Suprapubic skin (tissue), 4 donors: ENCODE measurements around the gene BRPF1. TPM values are rescaled to one million over a fixed set of nuclear protein-coding genes. Genes with fewer than 3 reads are reported as not detected.
"Not testable (repeated sequence)": the region's sequence is repeated elsewhere in the genome, so short reads cannot be mapped to it uniquely, and the experiment has no call there.

Experiments
- DNase-seq, 2 donors: peaks; one replicate each; pipeline ENCODE4 v3.0.0-alpha.2; 2019; ENCODE audit warnings: low spot score in 2 of 2
- H3K27ac ChIP-seq: fragments of 200-600 bp; sonication (generic); one replicate; pipeline ENCODE4 v1.5.1; 2019
- H3K27me3 ChIP-seq: fragments of 200-600 bp; sonication (generic); one replicate; pipeline ENCODE4 v1.5.1; 2019
- H3K36me3 ChIP-seq: fragments of 200-600 bp; sonication (generic); one replicate; pipeline ENCODE4 v1.5.1; 2019
- H3K4me1 ChIP-seq: fragments of 200-600 bp; sonication (generic); one replicate; pipeline ENCODE4 v1.5.1; 2019
- H3K4me3 ChIP-seq: fragments of 200-600 bp; sonication (generic); one replicate; pipeline ENCODE4 v1.5.1; 2019; ENCODE audit warnings: mild to moderate bottlenecking
- H3K9me3 ChIP-seq: fragments of 200-600 bp; sonication (generic); one replicate; pipeline ENCODE4 v1.5.1; 2019
- CTCF ChIP-seq, 2 donors: fragments of 200-600 bp in 1 of 2; fragments of 450-650 bp in 1 of 2; sonication (generic) in 1 of 2; IDR thresholded peaks; one replicate each; pipeline ENCODE4 v1.5.1; 2016 to 2019; ENCODE audit warnings: antibody characterized with exemption in 2 of 2, mild to moderate bottlenecking in 1 of 2, moderate library complexity in 1 of 2
- EP300 ChIP-seq: sonication (generic); formaldehyde crosslinking; IDR thresholded peaks from one replicate; pipeline ENCODE4 v1.6.1; 2017; ENCODE audit warnings: antibody characterized with exemption
- POLR2A ChIP-seq, 2 donors: fragments of 450-650 bp; IDR thresholded peaks; one replicate each; pipeline ENCODE4 v1.6.1; 2017; ENCODE audit warnings: antibody characterized with exemption in 2 of 2, mild to moderate bottlenecking in 2 of 2, moderate library complexity in 2 of 2
- POLR2AphosphoS5 ChIP-seq, 3 donors: sonication (generic); formaldehyde crosslinking; IDR thresholded peaks; one replicate each; pipeline ENCODE4 v1.6.1; 2017; ENCODE audit warnings: antibody characterized with exemption in 3 of 3
- WGBS: methylation state at CpG from one replicate; pipeline ENCODE4 v1.1.5; 2018; 5-methylcytosine and 5-hydroxymethylcytosine counted together
- total RNA-seq, 4 donors: library from RNA; depleted of rRNA; stranded (reverse); fragments of >200 nt; gene quantifications; one replicate each; pipeline ENCODE4 v1.1.0, GENCODE V29; 2016

The BRPF1 gene
- total RNA-seq, 4 donors from 2014 or later, result 24.6 to 35.6 (median 29.4) TPM

DNA sequence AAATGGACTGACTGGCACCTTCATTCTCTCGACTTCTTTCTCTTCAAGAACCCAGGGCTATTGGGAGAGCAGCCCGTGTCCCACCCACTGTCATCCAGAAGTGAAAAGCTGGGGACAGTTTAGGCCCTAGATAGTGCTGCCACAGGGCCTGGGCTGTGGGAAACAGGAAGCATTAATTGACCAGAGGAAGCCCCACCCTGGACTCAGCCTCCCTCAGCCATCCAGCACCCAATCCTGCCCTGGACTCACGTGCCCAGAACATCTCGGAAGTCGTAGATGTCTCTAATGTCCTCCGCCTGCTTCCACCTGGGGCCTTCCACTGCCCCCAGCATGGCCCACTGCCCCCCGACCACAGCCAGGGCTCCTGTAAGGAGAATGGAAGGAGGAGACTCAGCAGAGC is 35.9 kb downstream of the BRPF1 start:
- peaks cover 36% of the 10 kb centered on the region for H3K4me1 ChIP-seq
- WGBS, result 67% methylated on average over 7 of the region's 7 CpGs
- no peak for DNase-seq
- no peaks in the 10 kb centered on the region for H3K9me3 ChIP-seq
- no peak overlapping the region for H3K27ac ChIP-seq
- H3K4me3 ChIP-seq, result no peak overlapping the region
- TF ChIP-seq EP300 (no peak), CTCF (IDR thresholded peaks at IDR 0.05) (no peak)
- H3K36me3 ChIP-seq, result peaks cover 13% of the 10 kb centered on the region
- no peaks in the 10 kb centered on the region for H3K27me3 ChIP-seq

DNA sequence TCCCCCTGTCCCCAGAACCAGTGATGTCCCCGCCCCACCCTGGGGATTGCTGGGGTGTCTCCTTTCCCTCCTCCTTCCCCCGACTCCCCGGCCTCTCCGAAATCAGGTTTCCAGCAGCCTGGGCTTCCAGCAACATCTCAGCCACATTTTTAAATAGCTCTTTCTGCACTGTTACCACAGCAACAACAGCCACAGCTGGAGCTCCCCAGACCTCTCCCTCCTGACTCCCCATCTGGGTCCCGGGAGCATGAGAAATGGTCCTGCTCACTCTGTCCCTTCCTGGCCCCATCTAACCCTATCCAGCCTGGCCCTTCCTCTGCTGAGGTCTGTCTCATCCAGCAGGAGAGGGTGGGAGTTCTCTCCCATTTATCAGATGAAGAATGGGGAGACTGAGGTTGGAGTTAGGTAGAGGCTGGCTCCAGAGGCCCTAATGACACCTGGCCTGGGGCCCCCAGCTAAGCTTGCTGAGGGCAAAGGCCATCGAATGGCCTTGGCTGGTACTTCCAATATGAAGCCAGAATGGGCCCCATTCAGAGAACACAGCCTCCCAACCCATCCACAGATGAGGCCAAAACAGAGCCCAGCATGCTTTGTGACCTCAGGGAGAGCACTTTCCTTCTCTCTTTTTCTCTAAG is 36.7 kb downstream of the BRPF1 start:
- TF ChIP-seq EP300 (no peak), POLR2AphosphoS5 (IDR thresholded peaks at IDR 0.05) (no peak), POLR2A (IDR thresholded peaks at IDR 0.05) (no peak), CTCF (IDR thresholded peaks at IDR 0.05) (no peak)
- DNase-seq, result no peak
- Histone ChIP-seq H3K4me1 (peaks cover 36% of the 10 kb centered on the region), H3K9me3 (no peaks in the 10 kb centered on the region), H3K27ac (no peak overlapping the region), H3K27me3 (no peaks in the 10 kb centered on the region), H3K4me3 (no peak overlapping the region), H3K36me3 (peaks cover 7% of the 10 kb centered on the region)
- WGBS, result 53% methylated on average over 5 of the region's 6 CpGs

DNA sequence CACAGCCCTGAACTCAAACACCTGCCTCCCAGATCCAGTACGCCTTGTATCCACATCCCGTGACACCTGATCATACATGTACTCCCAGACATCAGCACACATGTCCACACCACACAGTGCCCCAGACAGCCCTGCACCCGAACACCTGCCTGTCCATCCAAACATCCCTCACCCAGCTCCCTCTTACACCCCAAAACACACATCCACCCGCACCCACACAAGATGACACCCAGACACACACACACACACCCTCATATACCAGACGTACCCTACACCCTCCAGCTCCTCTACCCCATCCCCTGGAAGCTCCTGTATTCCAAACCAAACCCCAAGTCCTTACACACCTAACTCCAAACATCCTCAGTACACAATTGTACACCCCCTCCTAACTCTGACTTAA is 37.5 kb downstream of the BRPF1 start:
- Histone ChIP-seq H3K27me3 (no peaks in the 10 kb centered on the region), H3K4me3 (peak overlapping the region; percentile 59), H3K27ac (peak overlapping the region; percentile 42), H3K4me1 (peaks cover 36% of the 10 kb centered on the region), H3K36me3 (peaks cover 7% of the 10 kb centered on the region), H3K9me3 (no peaks in the 10 kb centered on the region)
- WGBS, result 60% methylated on average over 5 of the region's 5 CpGs
- TF ChIP-seq POLR2A (IDR thresholded peaks at IDR 0.05), result no peak
- no peak for TF ChIP-seq POLR2AphosphoS5 (IDR thresholded peaks at IDR 0.05)
- TF ChIP-seq CTCF (IDR thresholded peaks at IDR 0.05), result no peak
- TF ChIP-seq EP300, result no peak
- no peak for DNase-seq

GRCh38 chr3:9769426-9770275 is 38.1 kb downstream of the BRPF1 start, which contains the start of gene CAMK1:
TSS of gene CAMK1 (minus strand) at chr3:9769947. CDS start at chr3:9767749, 2,198 bp downstream.
- Histone ChIP-seq H3K27me3 (no peaks in the 10 kb centered on the region), H3K9me3 (no peaks in the 10 kb centered on the region), H3K27ac (peak within 1 kb of the TSS; percentile 42), H3K4me3 (peak within 1 kb of the TSS; percentile 59), H3K4me1 (peaks cover 36% of the 10 kb centered on the region), H3K36me3 (peaks cover 7% of the 10 kb centered on the region)
- 16% methylated on average over 12 of the region's 49 CpGs for WGBS
- TF ChIP-seq EP300 (no peak), POLR2AphosphoS5 (IDR thresholded peaks at IDR 0.05) (no peak), POLR2A (IDR thresholded peaks at IDR 0.05) (no peak), CTCF (IDR thresholded peaks at IDR 0.05) (no peak)
- peak; percentile 88 to 93 for DNase-seq

DNA sequence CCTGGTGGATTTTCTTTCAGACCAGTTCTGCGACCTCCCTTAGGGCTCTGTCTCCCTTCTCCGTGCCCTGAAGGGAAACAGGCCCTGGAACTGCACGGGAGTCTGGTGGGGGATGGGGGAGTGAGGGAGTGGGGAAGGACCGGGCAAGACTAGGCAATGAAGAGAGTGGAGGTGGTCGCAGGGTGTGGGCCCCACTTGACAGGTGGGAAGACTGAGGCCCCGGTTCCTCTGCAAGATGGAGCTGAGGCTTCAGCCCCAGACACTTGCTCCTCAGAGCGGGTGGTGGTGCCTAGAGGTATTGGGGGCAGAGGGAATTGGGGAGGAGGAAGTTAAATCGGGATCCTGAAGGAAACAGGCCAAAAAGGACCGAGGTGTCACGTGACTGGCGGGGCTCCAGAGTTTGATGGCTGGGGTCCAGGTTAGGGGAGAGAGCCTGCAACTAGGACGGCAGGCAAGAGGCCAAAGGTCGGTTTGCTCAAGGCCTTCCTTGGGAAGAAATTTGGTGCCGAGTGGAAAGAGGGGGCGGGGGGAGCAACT is 38.8 kb downstream of the BRPF1 start:
- Histone ChIP-seq H3K4me1 (peaks cover 36% of the 10 kb centered on the region), H3K4me3 (peak overlapping the region; percentile 59), H3K27ac (peak overlapping the region; percentile 42), H3K27me3 (no peaks in the 10 kb centered on the region), H3K9me3 (no peaks in the 10 kb centered on the region), H3K36me3 (peaks cover 5% of the 10 kb centered on the region)
- DNase-seq, result peak; percentile 92 to 94
- 9% methylated on average over 15 of the region's 15 CpGs for WGBS
- no peak for TF ChIP-seq POLR2AphosphoS5 (IDR thresholded peaks at IDR 0.05)
- no peak for TF ChIP-seq CTCF (IDR thresholded peaks at IDR 0.05)
- no peak for TF ChIP-seq EP300
- TF ChIP-seq POLR2A (IDR thresholded peaks at IDR 0.05), result no peak

DNA sequence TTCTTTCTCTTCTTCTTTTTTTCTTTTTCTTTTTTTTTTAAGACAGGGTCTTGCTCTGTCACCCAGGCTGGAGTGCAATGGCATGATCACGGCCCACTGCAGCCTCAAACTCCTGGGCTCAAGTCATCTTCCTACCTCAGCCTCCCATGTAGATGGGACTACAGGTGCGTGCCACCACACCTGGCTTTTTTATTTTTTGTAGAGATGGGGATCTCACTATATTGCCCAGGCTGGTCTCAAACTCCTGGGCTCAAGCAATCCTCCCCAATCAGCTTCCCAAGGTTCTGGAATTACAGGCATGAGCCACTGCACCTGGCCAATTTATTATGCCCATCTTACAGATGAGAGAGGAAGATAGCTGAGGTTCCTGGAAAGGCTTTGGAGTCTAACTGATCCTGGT is 39.5 kb downstream of the BRPF1 start:
- not testable (repeated sequence) for H3K9me3 ChIP-seq, H3K27ac ChIP-seq, H3K36me3 ChIP-seq, DNase-seq, H3K27me3 ChIP-seq, H3K4me3 ChIP-seq
- WGBS, result 83% methylated on average over 2 of the region's 2 CpGs
- peaks cover 36% of the 10 kb centered on the region for H3K4me1 ChIP-seq
